ENCODE measurements around the gene EXO5. TPM values are rescaled to one million over a fixed set of nuclear protein-coding genes. Genes with fewer than 3 reads are reported as not detected.

The EXO5 gene
- total and polyA plus RNA-seq, 12 donors = 2.3 to 5.3 (median 3.4) TPM

DNA sequence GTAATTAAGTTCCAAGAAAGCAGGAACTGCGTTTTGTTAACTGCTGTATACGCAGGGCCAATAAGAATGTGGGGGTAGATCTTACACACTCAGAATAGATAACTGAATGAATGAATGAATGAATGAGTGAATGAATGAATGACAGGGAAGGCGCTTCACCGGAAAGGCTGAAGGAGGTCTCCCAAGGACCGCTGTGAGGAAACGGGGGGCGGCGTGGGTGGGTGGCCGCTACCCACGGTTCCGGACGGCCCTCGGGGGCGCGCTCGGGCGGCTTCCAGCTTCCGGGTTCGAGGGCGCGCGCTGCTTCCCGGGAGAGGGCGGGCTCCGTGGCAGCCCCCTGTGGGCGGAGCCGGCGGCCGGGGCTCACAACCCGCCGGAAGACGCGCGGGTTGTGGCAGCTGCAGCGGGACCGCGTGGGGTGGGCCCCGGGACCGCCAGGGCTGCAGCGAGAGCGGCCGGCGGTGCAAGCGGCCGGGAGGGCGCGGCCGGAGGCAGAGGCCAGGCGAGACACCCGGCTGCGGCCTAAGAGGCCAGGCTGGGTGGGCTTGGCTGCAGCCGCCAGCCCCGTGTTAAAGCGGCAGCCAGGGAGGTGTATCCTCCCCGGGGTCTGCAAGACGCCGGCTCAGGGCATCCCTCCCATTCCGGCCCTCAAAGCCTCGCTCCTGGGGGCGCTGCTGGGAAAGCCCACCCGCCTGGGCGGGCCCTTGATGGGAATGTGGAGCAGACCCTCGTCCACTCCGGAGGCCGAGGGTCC is 31.5 kb upstream of the EXO5 start, which contains the start of gene ZFP69:
ZFP69 (plus strand) TSS at position 367 of the 754 bp plus-strand sequence. CDS start 2,072 bp downstream, outside the sequence.
- Histone ChIP-seq H3K4me3 (peak within 1 kb of the TSS; percentile 58 to 97 (median 90)), H3K27me3 (no peaks in the 10 kb centered on the region), H3K9me3 (peaks cover 0 to 46% (median 9%) of the 10 kb centered on the region in 11 donors), H3K27ac (peak within 1 kb of the TSS in 9 of 10 donors; percentile 13 to 84 (median 68)), H3K36me3 (peaks cover 0 to 15% (median 8%) of the 10 kb centered on the region in 9 donors), H3K4me1 (peaks cover 0 to 12% (median 8%) of the 10 kb centered on the region in 9 donors)
- peak; percentile 67 to 81 for DNase-seq
- peak; percentile 93 to 98 (median 96) for ATAC-seq
- 0 to 1% methylated on average over 64 to 65 of the region's 65 CpGs for WGBS, 2 donors
- intact Hi-C loops (cut with DNase I) = no loop called here
- TF ChIP-seq CTCF (IDR thresholded peaks at IDR 0.05) = no peak

DNA sequence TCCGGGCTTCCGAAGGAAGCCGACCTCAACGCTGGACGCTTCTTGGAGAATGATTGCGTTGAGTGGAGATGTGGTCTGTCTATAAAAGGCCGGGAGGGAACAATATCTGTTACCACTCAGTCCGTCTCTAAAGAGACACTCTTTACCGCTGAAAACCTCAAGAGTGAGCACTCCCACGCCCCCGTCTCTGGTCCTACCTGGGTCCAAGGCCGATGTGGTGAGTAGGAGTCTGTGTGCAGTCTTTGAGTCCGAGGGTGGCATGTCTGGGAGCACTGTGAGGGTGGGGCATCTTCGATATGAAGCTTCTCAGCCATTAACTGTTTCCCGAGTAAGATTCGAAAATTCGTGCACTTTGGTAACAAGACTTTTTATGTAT is 30.9 kb upstream of the EXO5 start:
- DNase-seq (peak in 1 of 2 donors; percentile 6), ATAC-seq (peak; percentile 10 to 78 (median 53))
- Histone ChIP-seq H3K4me1 (peaks cover 0 to 12% (median 8%) of the 10 kb centered on the region in 9 donors), H3K27ac (peak overlapping the region in 9 of 10 donors; percentile 13 to 84 (median 68)), H3K4me3 (peak overlapping the region; percentile 58 to 97 (median 90)), H3K9me3 (peaks cover 0 to 45% (median 9%) of the 10 kb centered on the region in 11 donors), H3K27me3 (no peaks in the 10 kb centered on the region), H3K36me3 (peaks cover 0 to 20% (median 8%) of the 10 kb centered on the region in 9 donors)
- TF ChIP-seq CTCF (IDR thresholded peaks at IDR 0.05) = no peak
- 3% methylated on average over 17 of the region's 17 CpGs for WGBS, 2 donors
- intact Hi-C loops (cut with DNase I) = no loop called here

DNA sequence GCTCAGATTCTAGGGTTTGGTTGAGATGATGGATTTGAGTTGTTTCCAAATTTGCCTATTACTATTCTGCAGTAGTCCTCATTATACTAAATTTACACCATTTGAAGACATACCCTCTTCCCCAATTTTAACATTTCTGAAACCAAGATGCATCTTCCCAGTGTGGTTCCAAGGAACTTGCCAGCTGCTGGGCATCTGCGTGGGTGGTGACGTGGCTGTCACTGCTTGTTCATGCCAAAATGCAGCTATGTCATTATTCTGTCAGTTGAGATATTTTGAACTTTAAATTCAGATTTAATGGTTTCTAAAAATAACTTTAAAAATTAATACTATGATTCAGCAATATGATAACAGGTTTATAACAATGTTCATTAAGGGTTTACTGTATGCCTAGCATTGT is 30.3 kb upstream of the EXO5 start:
- 64 to 65% methylated on average over 2 of the region's 2 CpGs for WGBS, 2 donors
- H3K4me3 ChIP-seq = peak overlapping the region in 7 of 10 donors; percentile 61 to 97 (median 92)

More for the DNA sequence above, 30.3 kb upstream of the EXO5 start:
- H3K9me3 ChIP-seq = peaks cover 0 to 39% (median 9%) of the 10 kb centered on the region in 11 donors
- no peak for DNase-seq
- no peak for TF ChIP-seq CTCF (IDR thresholded peaks at IDR 0.05)
- H3K4me1 ChIP-seq = peaks cover 0 to 12% (median 8%) of the 10 kb centered on the region in 9 donors
- no peak for ATAC-seq
- no peaks in the 10 kb centered on the region for H3K27me3 ChIP-seq
- H3K27ac ChIP-seq = no peak overlapping the region
- peaks cover 0 to 26% (median 13%) of the 10 kb centered on the region in 9 donors for H3K36me3 ChIP-seq
- intact Hi-C loops (cut with DNase I) = no loop called here

All from heart right ventricle (tissue), 16 donors.